AG09309 (cell line): ENCODE data around the gene TM4SF1.

Source experiments
- DNase-seq: peaks from one replicate; pipeline ENCODE4 v3.0.0-alpha.2; 2010; ENCODE audit warnings: low read depth
- H3K4me3 ChIP-seq: 2 replicates; pipeline ENCODE4 v1.5.1; 2011; ENCODE audit warnings: mild to moderate bottlenecking, low read depth, low read length, moderate library complexity; ENCODE audit not compliant: control insufficient read depth
- TF ChIP-seq, protein P1 (sequence below): IDR thresholded peaks from 2 replicates; pipeline ENCODE4 v1.5.1; 2011; ENCODE audit warnings: mild to moderate bottlenecking, low read depth, low read length, inconsistent platforms; ENCODE audit not compliant: insufficient read depth, control insufficient read depth; ENCODE audit errors: missing control alignments

Gene TM4SF1

GRCh38 chr3:149417174-149417573, 39.7 kb upstream of the TM4SF1 start:
- DNase-seq = no peak
- TF ChIP-seq, protein P1, sequence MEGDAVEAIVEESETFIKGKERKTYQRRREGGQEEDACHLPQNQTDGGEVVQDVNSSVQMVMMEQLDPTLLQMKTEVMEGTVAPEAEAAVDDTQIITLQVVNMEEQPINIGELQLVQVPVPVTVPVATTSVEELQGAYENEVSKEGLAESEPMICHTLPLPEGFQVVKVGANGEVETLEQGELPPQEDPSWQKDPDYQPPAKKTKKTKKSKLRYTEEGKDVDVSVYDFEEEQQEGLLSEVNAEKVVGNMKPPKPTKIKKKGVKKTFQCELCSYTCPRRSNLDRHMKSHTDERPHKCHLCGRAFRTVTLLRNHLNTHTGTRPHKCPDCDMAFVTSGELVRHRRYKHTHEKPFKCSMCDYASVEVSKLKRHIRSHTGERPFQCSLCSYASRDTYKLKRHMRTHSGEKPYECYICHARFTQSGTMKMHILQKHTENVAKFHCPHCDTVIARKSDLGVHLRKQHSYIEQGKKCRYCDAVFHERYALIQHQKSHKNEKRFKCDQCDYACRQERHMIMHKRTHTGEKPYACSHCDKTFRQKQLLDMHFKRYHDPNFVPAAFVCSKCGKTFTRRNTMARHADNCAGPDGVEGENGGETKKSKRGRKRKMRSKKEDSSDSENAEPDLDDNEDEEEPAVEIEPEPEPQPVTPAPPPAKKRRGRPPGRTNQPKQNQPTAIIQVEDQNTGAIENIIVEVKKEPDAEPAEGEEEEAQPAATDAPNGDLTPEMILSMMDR = no peak
- H3K4me3 ChIP-seq = no peak overlapping the region

DNA sequence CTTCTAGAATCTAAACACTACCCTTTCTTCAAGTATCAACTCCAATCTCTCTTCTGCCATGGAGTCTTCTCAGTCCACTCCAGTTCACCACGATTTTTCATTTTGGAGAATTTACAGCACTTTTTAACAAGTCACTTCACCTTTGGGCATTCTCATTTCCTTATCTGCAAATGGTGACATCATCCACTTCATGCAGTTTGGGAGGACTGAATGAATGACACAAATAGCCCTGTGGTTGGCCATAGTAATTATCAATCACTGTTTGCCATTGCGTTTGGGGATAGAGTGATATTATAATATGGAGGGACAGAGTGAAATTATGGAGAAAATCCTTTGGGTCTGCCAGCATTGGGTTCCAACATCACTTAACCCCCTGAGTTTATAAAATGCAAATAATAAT, 38.0 kb upstream of the TM4SF1 start:
- no peak overlapping the region for H3K4me3 ChIP-seq
- TF ChIP-seq, protein P1 = no peak
- DNase-seq = no peak

DNA sequence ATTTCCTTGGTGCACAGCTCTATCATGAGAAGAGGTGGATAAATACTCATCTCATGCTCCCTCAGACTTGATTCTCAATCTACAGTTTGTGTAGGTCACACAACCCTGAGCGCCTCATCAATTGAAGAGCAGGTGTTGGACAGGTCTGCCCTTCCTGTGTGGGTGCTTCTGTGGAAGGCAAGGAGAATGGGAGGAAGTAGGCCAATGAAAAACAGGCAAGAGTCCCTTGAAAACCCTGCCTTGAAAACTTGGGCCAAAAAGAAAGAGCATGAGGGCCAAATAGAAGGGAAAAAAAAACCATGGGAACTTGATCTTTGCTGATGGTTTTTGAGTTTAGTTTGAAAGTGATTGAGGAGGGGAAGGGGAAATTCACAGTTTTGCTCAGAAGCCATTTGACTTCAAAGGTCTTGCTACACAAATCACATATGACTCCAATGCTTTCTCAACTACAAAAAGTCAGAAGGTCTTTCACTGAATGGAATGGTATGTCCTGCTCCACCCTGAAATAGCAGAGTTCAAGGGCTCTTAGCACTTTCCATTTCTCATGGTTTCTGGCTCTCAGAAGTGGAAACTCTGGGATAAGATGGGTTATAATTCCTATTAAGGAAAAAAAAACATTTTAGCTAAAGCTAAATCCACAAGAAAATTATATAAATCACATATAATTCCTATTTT, 37.2 kb upstream of the TM4SF1 start:
- DNase-seq = no peak
- H3K4me3 ChIP-seq = no peak overlapping the region
- TF ChIP-seq, protein P1 = no peak

DNA sequence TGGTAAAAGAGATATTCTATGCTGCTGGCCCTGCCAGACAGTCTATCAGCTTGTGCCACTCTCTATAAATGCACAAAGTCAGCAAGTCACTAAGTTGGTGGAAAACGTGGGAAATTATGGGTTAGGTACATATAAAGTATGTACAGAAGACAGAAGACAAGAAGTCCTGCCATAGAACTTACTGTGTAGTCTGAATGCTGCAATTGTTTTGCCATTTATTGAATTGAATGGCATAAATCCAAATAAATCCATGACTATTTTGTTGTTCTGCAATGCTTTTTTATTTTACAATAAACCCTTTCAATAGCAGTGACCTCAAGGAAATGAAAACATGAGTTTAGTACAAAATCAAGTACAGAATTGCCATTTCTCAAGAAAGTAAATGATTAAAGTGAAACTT, 34.1 kb upstream of the TM4SF1 start:
- no peak for DNase-seq
- no peak overlapping the region for H3K4me3 ChIP-seq
- TF ChIP-seq, protein P1 = no peak

- no peak for DNase-seq
- TF ChIP-seq, protein P1 = no peak
- H3K4me3 ChIP-seq = no peak overlapping the region
These were observed 31.9 kb upstream of the TM4SF1 start for GRCh38 chr3:149409351-149409750.

GRCh38 chr3:149407898-149408297, 30.4 kb upstream of the TM4SF1 start:
- no peak overlapping the region for H3K4me3 ChIP-seq
- TF ChIP-seq, protein P1 = no peak
- DNase-seq = no peak

DNA sequence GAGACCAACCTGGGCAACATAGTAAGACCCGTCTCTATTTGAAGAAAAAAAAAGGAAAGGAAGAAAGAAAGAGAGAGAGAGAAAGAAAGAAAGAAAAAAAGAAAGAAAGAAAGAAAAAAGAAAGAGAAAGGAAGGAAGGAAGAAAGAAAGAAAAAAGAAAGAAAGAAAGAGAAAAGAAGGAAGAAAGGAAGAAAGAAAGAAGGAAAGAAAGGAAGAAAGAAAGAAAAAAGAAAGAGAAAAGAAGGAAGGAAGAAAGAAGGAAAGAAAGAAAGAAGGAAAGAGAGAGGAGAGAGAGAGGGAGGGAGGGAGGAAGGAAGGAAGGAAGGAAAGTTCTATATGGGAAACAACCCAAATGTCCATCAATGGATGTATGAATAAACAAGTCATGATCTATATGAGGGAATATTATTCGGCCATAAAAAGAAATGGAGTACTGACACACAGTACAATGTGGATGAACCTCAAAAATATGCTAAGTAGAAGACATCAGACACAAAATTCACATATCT, 28.8 kb upstream of the TM4SF1 start:
- TF ChIP-seq, protein P1 = no peak
- no peak for DNase-seq
- no peak overlapping the region for H3K4me3 ChIP-seq
